Fibroblast of lung (primary cell): Measurements from ENCODE around the gene BIRC5. TPM values are rescaled to one million over a fixed set of nuclear protein-coding genes. Genes with fewer than 3 reads are reported as not detected.
"Not testable (repeated sequence)": the region's sequence is repeated elsewhere in the genome, so short reads cannot be mapped to it uniquely, and the experiment has no call there.

ENCODE experiments used
- DNase-seq, 2 donors: peaks; one replicate each; pipeline versions ENCODE4 v3.0.0 to v3.0.0-alpha.2; 2010; ENCODE audit warnings: low read depth in 2 of 2
- H2AFZ ChIP-seq: 2 replicates; pipeline ENCODE4 v1.5.1; 2012; ENCODE audit warnings: low read length, control low read depth, inconsistent platforms
- H3K27ac ChIP-seq: 2 replicates; pipeline ENCODE4 v1.5.1; 2011; ENCODE audit warnings: low read length, control low read depth; ENCODE audit not compliant: insufficient read depth
- H3K27me3 ChIP-seq: 2 replicates; pipeline ENCODE4 v1.5.1; 2011; ENCODE audit warnings: mild to moderate bottlenecking, low read length; ENCODE audit not compliant: control insufficient read depth, insufficient read depth
- H3K36me3 ChIP-seq: 2 replicates; pipeline ENCODE4 v1.5.1; 2011; ENCODE audit warnings: low read length; ENCODE audit not compliant: control insufficient read depth, insufficient read depth
- H3K4me1 ChIP-seq: 2 replicates; pipeline ENCODE4 v1.5.1; 2011; ENCODE audit warnings: low read length; ENCODE audit not compliant: control insufficient read depth, insufficient read depth; ENCODE audit errors: extremely low read depth
- H3K4me2 ChIP-seq: 2 replicates; pipeline ENCODE4 v1.5.1; 2011; ENCODE audit warnings: low read length, control low read depth; ENCODE audit not compliant: insufficient read depth; ENCODE audit errors: extremely low read depth
- H3K4me3 ChIP-seq, 4 experiments: fragments of 200-600 bp in 1 of 4; sonication (generic) in 1 of 4; replicated peaks in 1 of 4; 2 replicates each; pipeline ENCODE4 v1.5.1; 2011 to 2016; ENCODE audit warnings: low read length in 4 of 4, low read depth in 3 of 4, mild to moderate bottlenecking in 3 of 4, control low read depth in 2 of 4, inconsistent platforms in 1 of 4, mixed read lengths in 1 of 4; ENCODE audit not compliant: insufficient read depth in 1 of 4; ENCODE audit errors: control extremely low read depth in 1 of 4
- H3K79me2 ChIP-seq: 2 replicates; pipeline ENCODE4 v1.5.1; 2012; ENCODE audit warnings: mild to moderate bottlenecking, low read length, inconsistent platforms; ENCODE audit not compliant: control insufficient read depth, insufficient read depth
- H3K9ac ChIP-seq: 2 replicates; pipeline ENCODE4 v1.5.1; 2011; ENCODE audit warnings: mild to moderate bottlenecking, low read length, control low read depth; ENCODE audit not compliant: insufficient read depth
- H3K9me3 ChIP-seq: 2 replicates; pipeline ENCODE4 v1.5.1; 2012; ENCODE audit warnings: low read depth, low read length; ENCODE audit not compliant: control insufficient read depth, insufficient read depth
- H4K20me1 ChIP-seq: 2 replicates; pipeline ENCODE4 v1.5.1; 2011; ENCODE audit warnings: low read length; ENCODE audit not compliant: control insufficient read depth, insufficient read depth; ENCODE audit errors: extremely low read depth
- CTCF ChIP-seq, 2 donors: IDR thresholded peaks in 1 of 2; conservative IDR thresholded peaks in 1 of 2; 1 replicate in 1 of 2; 2 replicates in 1 of 2; pipeline ENCODE4 v1.5.1; 2011 to 2012; ENCODE audit warnings: low read length in 2 of 2, control low read depth in 1 of 2, inconsistent platforms in 1 of 2, low read depth in 1 of 2, mild to moderate bottlenecking in 1 of 2
- EZH2 ChIP-seq: IDR thresholded peaks from 2 replicates; pipeline ENCODE4 v1.5.1; 2012; ENCODE audit warnings: low read length, control low read depth, mild to moderate bottlenecking; ENCODE audit errors: missing control alignments
- polyA plus RNA-seq, 2 donors: library from polyadenylated mRNA; depleted of rRNA in 1 of 2; stranded (reverse) in 1 of 2; unstranded in 1 of 2; fragments of >200 nt; gene quantifications; 2 replicates each; pipeline ENCODE4 v1.2.1, GENCODE V29; 2011 to 2012; ENCODE audit warnings: missing spikeins in 1 of 2
- total RNA-seq: library from RNA; depleted of rRNA; stranded (reverse); fragments of >200 nt; gene quantifications from 2 replicates; pipeline ENCODE4 v1.2.1, GENCODE V29; 2014

Gene BIRC5
- total and polyA plus RNA-seq, 2 donors (not counting 1 experiment from before 2014, with no cell fraction given) = 11.1 to 28.6 TPM

GRCh38 chr17:78170692-78171590 lies 43.1 kb upstream of the BIRC5 start:
- H3K4me2 ChIP-seq = no peak overlapping the region
- no peak for TF ChIP-seq EZH2
- TF ChIP-seq CTCF (conservative IDR thresholded peaks at IDR 0.05 in 1 of 2, IDR thresholded peaks at IDR 0.05 in 1 of 2; ENCODE audit: low read depth in 1 of 2, low read length in 2 of 2) = no peak
- peaks cover 3% of the 10 kb centered on the region for H3K36me3 ChIP-seq
- no peak overlapping the region for H3K27ac ChIP-seq
- H3K4me1 ChIP-seq = peaks cover 8% of the 10 kb centered on the region
- H3K27me3 ChIP-seq = no peaks in the 10 kb centered on the region
- no peak overlapping the region for H2AFZ ChIP-seq
- no peak overlapping the region for H3K4me3 ChIP-seq
- no peaks in the 10 kb centered on the region for H4K20me1 ChIP-seq
- no peak overlapping the region for H3K9ac ChIP-seq
- H3K79me2 ChIP-seq = no peaks in the 10 kb centered on the region
- H3K9me3 ChIP-seq = no peaks in the 10 kb centered on the region
- DNase-seq = no peak

- H3K9ac ChIP-seq, H3K4me3 ChIP-seq, H3K27ac ChIP-seq, H3K4me2 ChIP-seq, H3K9me3 ChIP-seq, H3K27me3 ChIP-seq, H2AFZ ChIP-seq, H3K36me3 ChIP-seq, DNase-seq, H3K4me1 ChIP-seq, H4K20me1 ChIP-seq, H3K79me2 ChIP-seq: not testable (repeated sequence)
Measured at GRCh38 chr17:78171591-78172248, 42.3 kb upstream of the BIRC5 start.

GRCh38 chr17:78172249-78173051 lies 41.6 kb upstream of the BIRC5 start:
- Histone ChIP-seq H3K27ac (no peak overlapping the region), H3K27me3 (no peaks in the 10 kb centered on the region), H4K20me1 (no peaks in the 10 kb centered on the region), H3K4me2 (peak overlapping the region; percentile 15), H3K9me3 (no peaks in the 10 kb centered on the region), H3K36me3 (peaks cover 3% of the 10 kb centered on the region), H3K79me2 (no peaks in the 10 kb centered on the region), H3K4me3 (no peak overlapping the region), H3K4me1 (peaks cover 8% of the 10 kb centered on the region), H3K9ac (no peak overlapping the region), H2AFZ (no peak overlapping the region)
- no peak for DNase-seq
- no peak for TF ChIP-seq EZH2
